ENCODE measurements around the gene AP3B1.

DNA sequence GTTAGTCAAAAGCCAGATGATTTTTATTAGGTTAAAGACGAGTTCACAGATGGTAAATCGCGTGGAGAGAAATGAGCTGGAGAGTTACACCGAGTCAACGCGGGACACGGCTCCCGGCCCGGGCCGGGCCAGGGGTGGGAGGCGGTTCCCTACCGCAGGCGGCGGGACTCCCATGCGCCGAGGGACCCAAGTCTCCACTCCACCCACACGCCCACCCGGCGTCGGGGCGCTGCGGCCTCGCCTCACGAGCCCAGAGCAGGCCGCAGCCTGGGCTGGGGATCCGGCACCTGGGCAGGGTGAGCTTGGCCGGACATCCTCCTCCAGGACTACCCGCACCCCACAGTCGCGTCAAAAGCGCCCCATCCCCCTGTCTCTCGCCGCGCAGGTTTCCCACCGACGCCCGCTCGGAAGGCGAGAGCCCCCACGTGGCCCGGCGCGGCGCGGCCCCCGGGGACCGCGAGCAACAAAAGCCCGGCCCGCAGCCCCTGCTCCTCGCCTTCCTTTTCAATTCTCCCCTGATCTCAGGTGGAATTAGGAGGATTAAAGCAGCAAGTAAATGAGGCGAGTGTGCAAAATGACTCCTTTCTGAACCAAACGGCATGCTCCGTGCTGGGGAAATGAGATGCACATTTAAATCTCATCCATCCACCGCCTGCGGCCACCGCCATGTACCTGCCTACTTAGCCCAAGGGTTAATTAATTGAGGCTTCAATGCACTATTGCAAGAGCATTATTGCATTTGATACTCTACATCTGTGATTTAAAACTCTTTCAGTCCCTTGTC lies 321.8 kb downstream of the AP3B1 start:
- TF ChIP-seq, protein P1, sequence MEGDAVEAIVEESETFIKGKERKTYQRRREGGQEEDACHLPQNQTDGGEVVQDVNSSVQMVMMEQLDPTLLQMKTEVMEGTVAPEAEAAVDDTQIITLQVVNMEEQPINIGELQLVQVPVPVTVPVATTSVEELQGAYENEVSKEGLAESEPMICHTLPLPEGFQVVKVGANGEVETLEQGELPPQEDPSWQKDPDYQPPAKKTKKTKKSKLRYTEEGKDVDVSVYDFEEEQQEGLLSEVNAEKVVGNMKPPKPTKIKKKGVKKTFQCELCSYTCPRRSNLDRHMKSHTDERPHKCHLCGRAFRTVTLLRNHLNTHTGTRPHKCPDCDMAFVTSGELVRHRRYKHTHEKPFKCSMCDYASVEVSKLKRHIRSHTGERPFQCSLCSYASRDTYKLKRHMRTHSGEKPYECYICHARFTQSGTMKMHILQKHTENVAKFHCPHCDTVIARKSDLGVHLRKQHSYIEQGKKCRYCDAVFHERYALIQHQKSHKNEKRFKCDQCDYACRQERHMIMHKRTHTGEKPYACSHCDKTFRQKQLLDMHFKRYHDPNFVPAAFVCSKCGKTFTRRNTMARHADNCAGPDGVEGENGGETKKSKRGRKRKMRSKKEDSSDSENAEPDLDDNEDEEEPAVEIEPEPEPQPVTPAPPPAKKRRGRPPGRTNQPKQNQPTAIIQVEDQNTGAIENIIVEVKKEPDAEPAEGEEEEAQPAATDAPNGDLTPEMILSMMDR (IDR thresholded peaks at IDR 0.05) = no peak
- TF ChIP-seq ZFX (IDR thresholded peaks at IDR 0.05; ENCODE audit: borderline replicate concordance) = no peak

Measured in 22Rv1 (cell line).